ENCODE data around the gene ANKRD28.
A peak's percentile ranks its signal among the peaks of the same experiment; 100 is the strongest.

The ANKRD28 gene

DNA sequence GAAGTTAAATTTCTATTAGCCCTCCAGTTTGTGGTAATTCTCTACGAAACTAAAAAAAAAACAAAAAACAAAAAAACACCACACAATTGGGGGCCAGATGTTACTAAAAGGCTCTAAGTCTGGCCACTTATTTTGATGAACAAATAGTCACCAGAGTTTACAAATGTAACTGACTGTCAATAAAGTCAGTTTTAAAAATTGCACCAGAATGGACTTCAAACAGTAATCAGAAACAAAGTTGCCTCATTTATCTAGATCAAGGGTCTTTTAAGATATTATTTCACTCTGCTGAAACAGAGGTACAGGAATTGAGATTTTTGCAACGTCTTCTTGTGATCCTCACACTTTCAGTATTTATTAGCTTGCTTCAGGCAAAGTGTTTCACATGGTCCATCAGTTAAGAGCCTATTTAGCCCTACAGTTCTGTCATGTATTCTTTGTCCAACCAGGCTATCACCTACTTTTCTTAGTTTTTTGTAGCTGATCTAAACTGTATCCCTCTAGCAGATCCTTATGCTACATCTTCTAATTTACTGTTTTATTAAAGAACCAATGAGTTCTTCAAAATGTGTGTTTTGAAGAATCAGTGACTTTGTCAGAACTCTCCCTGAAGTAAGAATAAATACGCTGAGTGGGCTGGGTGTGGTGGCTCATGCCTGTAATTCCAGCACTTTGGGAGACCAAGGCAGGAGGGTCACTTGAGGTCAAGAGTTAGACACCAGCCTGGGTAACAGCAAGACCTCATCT lies 74.7 kb downstream of the ANKRD28 start:
- no peak for DNase-seq

DNA sequence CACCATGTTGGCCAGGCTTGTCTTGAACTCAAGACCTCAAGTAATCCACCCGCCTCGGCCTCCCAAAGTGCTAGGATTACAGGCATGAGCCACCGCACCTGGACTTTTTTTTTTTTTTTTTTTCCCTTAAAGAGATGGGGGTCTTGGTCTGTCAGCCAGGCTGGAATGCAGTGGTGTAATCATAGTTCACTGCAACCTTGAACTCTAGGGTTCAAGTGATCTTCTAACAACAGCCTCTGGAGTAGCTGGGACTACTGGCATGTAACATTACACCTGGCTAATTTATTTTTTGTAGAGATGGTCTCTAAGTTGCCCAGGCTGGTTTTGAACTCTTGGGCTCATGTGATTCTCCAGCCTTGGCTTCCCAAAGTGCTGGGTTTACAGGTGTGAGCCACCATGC lies 81.6 kb downstream of the ANKRD28 start:
- no peak for DNase-seq

GRCh38 chr3:15714448-15714847 lies 83.3 kb downstream of the ANKRD28 start:
- no peak for DNase-seq

DNA sequence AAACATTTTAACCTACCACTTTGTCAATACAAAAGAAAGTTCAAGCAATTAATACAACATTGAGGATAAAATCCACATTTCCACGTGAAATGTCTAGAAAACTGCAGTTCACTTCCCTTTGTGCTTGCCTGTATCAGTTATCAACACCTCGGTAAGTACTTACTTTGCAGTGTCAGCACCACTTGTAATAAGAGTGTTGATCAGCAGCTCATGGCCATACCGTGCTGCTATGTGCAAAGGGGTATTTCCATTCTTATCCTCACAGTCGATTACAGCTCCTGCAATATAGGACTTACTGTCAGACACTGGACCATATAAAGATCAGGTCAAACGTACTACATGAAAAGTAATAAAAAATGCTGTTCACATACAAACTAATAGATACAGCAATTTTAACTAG lies 84.4 kb downstream of the ANKRD28 start:
- no peak for DNase-seq

DNA sequence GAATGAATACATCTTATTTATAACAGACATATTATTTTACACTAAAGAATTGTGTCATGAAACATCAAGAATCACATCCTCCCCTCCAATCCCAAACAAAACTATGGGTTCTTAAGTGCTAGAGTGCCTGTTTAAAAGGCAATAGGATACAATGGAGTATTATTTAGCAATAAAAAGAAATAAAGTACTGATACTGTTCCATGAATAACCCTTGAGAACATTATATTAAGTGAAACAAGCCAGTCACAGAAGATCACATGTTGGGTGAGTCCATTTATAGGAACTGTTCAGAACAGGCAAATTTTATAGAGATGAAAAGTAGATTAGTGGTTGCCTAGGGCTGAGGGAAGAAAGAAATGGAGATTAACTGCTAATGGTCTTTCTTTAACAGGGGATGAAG lies 86.5 kb downstream of the ANKRD28 start:
- DNase-seq = no peak

- no peak for DNase-seq
Measured at GRCh38 chr3:15708882-15709677, 88.7 kb downstream of the ANKRD28 start.

DNA sequence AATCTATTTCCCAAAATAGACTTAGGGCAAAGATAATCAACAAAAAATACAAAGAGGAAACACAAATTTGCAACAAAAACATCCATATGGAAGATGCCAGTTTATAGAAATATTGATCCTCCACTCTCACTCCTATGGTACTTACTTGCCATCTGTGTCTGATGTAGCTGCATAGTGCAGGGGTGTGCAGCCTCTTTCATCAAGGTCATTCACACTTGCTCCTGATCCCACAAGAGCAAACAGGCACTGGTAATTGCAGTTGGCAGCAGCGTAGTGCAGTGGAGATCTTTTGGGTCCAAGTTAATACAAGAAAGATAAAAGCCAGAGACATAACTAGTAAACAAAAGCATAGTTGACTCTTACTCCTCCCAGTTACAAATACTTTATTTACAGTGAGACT lies 90.0 kb downstream of the ANKRD28 start:
- DNase-seq = no peak

- DNase-seq = no peak
Measured at GRCh38 chr3:15703346-15703745, 94.4 kb downstream of the ANKRD28 start.

DNA sequence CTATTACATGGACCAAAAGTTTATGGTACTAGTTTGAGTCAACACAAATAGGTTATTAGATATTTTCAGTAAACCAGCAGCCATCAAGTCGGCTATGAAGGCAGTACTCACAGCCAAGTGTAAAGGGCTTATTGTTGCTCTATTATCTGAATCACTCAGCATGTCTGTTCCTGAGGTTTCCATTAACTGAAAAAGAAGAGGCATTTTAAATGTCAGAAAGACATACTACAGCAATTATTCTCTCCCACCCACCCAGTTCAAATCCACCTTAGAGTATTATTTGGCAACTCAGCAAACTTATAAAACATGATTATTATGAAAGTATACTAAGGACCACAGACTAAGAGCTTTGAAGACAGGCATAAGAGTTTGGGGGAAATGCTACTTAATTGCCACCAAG lies 103.2 kb downstream of the ANKRD28 start:
- no peak for DNase-seq

- no peak for DNase-seq
Measured at GRCh38 chr3:15693355-15693754, 104.4 kb downstream of the ANKRD28 start.

DNA sequence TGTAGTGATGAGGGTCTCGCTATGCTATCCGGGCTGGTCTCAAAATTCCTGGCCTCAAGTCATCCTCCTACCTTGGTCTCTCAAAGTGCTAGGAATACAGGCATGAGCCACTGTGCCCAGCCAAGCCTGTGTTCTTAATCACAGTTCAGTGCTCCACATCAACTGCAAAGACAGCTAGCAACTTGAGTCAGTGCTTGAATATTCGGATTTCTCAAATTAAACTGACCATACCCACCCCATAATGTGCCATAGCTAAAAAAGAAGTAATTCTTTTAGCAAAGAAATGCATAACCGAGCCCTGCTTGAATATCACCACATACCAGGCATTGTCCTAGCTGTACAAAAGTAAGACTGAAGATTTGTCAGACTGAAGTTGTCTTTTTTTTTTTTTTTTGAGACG lies 107.0 kb downstream of the ANKRD28 start:
- no peak for DNase-seq

DNA sequence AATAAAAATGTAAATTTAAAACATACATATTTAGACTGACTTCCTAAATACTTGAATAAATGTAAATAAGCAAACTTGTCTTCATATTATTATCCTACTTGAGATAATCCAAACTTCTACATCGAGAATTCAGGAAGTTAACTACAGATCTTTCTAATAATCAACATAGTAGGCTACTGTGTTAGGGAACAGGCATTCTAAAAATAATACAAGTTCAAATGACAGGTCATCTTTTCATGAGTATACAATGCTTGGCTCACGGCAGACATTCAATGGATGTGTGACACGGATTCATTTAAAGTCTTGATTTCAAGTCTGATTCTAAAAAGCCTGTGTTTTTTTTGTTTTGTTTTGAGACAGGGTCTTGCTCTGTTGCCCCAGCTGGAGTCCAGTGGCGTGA lies 107.5 kb downstream of the ANKRD28 start:
- no peak for DNase-seq

DNA sequence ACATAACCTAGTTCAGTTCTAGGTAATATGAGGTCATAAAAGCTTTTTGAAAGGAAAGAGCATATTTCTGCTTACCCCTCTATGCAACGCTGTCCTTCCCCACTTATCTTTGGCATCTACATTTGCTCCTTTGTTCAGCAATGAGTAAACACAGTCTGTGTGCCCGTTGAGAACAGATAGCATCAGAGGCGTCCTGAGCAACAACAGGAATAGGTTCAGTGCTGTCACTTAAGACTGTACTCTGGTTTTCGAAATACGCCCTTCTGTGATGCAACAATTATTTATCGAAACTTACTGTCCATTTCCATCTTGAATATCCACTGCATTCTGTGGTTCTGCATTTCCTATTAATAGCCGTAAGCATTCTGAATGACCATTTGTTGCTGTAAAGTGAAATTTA lies 111.9 kb downstream of the ANKRD28 start:
- DNase-seq = no peak

DNA sequence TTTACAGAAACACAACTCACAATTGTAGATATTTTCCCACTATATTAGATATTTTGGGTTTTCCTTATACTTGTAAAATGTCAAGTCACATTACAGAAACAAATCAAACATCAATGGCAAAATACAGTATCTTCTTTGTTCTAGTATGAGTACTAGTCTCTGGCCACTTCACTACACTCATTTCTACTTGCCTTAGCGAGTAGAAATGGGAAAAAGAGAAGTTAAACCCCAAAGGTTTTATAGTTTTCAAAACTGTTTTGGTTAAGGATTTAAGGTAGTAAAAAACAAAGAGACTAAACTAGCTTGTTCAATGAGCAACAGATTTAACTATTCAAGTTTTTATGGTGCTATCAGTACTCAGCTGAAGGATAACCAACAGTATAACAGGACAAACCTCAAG lies 114.5 kb downstream of the ANKRD28 start:
- DNase-seq = no peak

- DNase-seq = peak; percentile 46
Measured at GRCh38 chr3:15682561-15683185, 115.1 kb downstream of the ANKRD28 start.

DNA sequence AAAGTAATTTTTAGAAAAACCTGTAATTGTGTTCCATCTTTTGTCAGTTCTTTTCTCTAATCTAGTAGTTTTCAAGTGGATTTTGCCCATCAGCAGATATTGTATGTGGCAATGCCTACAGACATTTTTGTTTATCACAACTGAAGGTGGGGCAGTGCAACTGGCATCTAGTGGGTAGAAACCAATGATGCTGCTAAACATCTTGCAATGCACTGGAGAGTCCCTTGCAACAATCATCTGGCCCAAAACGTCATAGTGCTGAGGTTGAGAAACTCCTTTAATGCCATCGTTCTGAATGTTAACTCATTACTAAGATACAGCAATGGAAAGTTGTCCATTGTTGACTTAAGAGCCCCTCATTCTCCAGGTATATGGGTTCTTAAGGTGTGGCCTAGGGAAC lies 116.1 kb downstream of the ANKRD28 start:
- DNase-seq = no peak

DNA sequence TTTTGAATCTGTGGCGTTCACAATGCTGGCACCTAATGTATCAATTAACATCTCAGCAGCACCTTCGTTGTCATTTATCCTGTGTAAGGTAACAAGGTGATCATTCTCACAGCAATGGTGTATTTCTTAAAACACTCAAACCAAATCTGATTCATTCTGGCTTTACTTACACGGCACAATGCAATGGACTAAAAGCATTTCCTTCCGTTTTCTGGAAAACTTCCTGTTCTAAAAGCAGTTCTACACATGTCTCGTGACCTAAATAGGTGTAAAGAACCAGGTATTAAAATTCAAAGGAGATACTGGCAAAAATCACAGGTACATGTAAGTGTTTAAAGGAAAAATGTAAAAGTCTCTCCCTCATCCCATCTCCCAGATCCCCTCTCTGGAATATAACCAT lies 118.5 kb downstream of the ANKRD28 start:
- DNase-seq = no peak

- DNase-seq = no peak
Measured at GRCh38 chr3:15676259-15676658, 121.5 kb downstream of the ANKRD28 start.

DNA sequence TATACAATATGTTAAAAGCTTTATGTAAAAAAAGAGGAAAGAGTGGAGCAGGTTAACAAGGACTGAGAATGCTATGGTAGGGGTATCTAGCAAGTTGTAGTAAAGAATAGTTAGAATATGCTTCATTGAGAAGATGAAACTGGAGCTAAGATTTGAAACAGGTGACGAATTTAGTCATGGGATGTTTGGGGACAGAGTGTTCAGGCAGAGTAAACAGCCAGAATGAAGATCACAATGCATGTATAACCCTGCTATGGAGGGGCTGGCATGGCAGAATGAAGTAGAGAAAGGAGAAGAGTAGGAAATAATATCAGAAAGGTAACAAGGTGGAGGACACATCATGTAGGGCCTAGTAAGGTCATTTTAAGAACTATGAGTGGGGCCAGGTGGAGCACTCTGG lies 124.2 kb downstream of the ANKRD28 start:
- no peak for DNase-seq

- DNase-seq = no peak
Measured at GRCh38 chr3:15667484-15667883, 130.3 kb downstream of the ANKRD28 start.

- DNase-seq = no peak
Measured at GRCh38 chr3:15666277-15666676, 131.5 kb downstream of the ANKRD28 start.

DNA sequence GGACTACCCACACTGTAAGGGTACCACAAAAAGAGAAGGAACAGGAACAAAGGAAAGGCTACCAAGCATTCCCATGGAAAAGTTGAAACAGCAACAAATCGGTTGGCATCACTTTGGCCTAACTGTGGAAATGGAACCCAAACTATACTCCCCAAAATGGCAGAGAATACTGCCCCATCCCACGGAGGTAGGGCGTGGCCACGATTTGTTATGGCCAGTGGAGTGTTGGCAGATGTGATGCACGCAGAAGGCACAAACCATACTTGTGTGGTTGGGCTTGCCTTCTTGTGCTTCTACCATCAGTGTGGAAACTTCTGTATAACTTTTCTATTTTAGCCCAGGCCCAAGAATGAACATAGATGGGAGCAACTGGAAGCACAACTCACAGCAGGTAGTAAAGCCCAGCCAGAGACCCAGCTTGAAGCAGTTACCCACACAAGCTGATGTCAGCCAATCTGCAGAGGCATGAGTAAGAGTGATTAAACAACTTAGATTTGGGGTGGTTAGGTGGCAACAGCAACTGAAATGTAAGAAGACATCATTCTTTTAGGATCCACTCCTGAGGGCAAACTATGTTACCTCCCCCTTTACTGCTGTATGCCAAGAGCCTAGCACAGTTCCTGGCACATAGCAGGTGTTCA lies 132.1 kb downstream of the ANKRD28 start:
- DNase-seq = no peak

- DNase-seq = no peak
Measured at GRCh38 chr3:15664144-15664543, 133.6 kb downstream of the ANKRD28 start.
